ENCODE data around the gene SLC10A4. TPM values are rescaled to one million over a fixed set of nuclear protein-coding genes. Genes with fewer than 3 reads are reported as not detected.

The SLC10A4 gene
- total and polyA plus RNA-seq, 2 donors (not counting 1 experiment from before 2014, with no cell fraction given): under 0.01 to 0.07 TPM

- TF ChIP-seq CTCF (conservative IDR thresholded peaks at IDR 0.05 in 1 of 2, IDR thresholded peaks at IDR 0.05 in 1 of 2; ENCODE audit: low read depth in 1 of 2, low read length in 2 of 2): no peak
- TF ChIP-seq EZH2 (IDR thresholded peaks at IDR 0.05; ENCODE audit: low read length, missing control alignments): no peak
- Histone ChIP-seq H3K4me1 (ENCODE audit: control insufficient read depth, extremely low read depth, insufficient read depth, low read length) (no peaks in the 10 kb centered on the region), H3K9me3 (ENCODE audit: control insufficient read depth, insufficient read depth, low read depth, low read length) (no peaks in the 10 kb centered on the region), H3K79me2 (ENCODE audit: control insufficient read depth, insufficient read depth, low read length) (no peaks in the 10 kb centered on the region), H3K27me3 (ENCODE audit: control insufficient read depth, insufficient read depth, low read length) (no peaks in the 10 kb centered on the region), H3K4me3 (replicated peaks in 1 of 4; ENCODE audit: control extremely low read depth in 1 of 4, insufficient read depth in 1 of 4, low read depth in 3 of 4, low read length in 4 of 4) (no peak overlapping the region), H4K20me1 (ENCODE audit: control insufficient read depth, extremely low read depth, insufficient read depth, low read length) (no peaks in the 10 kb centered on the region), H3K9ac (ENCODE audit: insufficient read depth, low read length) (no peak overlapping the region), H3K36me3 (ENCODE audit: control insufficient read depth, insufficient read depth, low read length) (no peaks in the 10 kb centered on the region), H2AFZ (ENCODE audit: low read length) (no peak overlapping the region), H3K27ac (ENCODE audit: insufficient read depth, low read length) (no peak overlapping the region), H3K4me2 (ENCODE audit: extremely low read depth, insufficient read depth, low read length) (no peak overlapping the region)
- no peak for DNase-seq (ENCODE audit: low read depth in 2 of 2)
Measured at GRCh38 chr4:48504026-48504330, 20.8 kb downstream of the SLC10A4 start.

GRCh38 chr4:48504352-48504751 is 21.2 kb downstream of the SLC10A4 start:
- TF ChIP-seq CTCF (conservative IDR thresholded peaks at IDR 0.05 in 1 of 2, IDR thresholded peaks at IDR 0.05 in 1 of 2; ENCODE audit: low read depth in 1 of 2, low read length in 2 of 2) (no peak), EZH2 (IDR thresholded peaks at IDR 0.05; ENCODE audit: low read length, missing control alignments) (no peak)
- H4K20me1 ChIP-seq (ENCODE audit: control insufficient read depth, extremely low read depth, insufficient read depth, low read length): no peaks in the 10 kb centered on the region
- H3K4me1 ChIP-seq (ENCODE audit: control insufficient read depth, extremely low read depth, insufficient read depth, low read length): no peaks in the 10 kb centered on the region
- H3K36me3 ChIP-seq (ENCODE audit: control insufficient read depth, insufficient read depth, low read length): no peaks in the 10 kb centered on the region
- H3K4me3 ChIP-seq (replicated peaks in 1 of 4; ENCODE audit: control extremely low read depth in 1 of 4, insufficient read depth in 1 of 4, low read depth in 3 of 4, low read length in 4 of 4): no peak overlapping the region
- no peak overlapping the region for H3K4me2 ChIP-seq (ENCODE audit: extremely low read depth, insufficient read depth, low read length)
- H2AFZ ChIP-seq (ENCODE audit: low read length): no peak overlapping the region
- H3K27me3 ChIP-seq (ENCODE audit: control insufficient read depth, insufficient read depth, low read length): no peaks in the 10 kb centered on the region
- H3K27ac ChIP-seq (ENCODE audit: insufficient read depth, low read length): no peak overlapping the region
- no peaks in the 10 kb centered on the region for H3K79me2 ChIP-seq (ENCODE audit: control insufficient read depth, insufficient read depth, low read length)
- no peak overlapping the region for H3K9ac ChIP-seq (ENCODE audit: insufficient read depth, low read length)
- DNase-seq (ENCODE audit: low read depth in 2 of 2): no peak
- H3K9me3 ChIP-seq (ENCODE audit: control insufficient read depth, insufficient read depth, low read depth, low read length): no peaks in the 10 kb centered on the region

- TF ChIP-seq EZH2 (IDR thresholded peaks at IDR 0.05; ENCODE audit: low read length, missing control alignments) (no peak), CTCF (conservative IDR thresholded peaks at IDR 0.05 in 1 of 2, IDR thresholded peaks at IDR 0.05 in 1 of 2; ENCODE audit: low read depth in 1 of 2, low read length in 2 of 2) (no peak)
- no peak overlapping the region for H2AFZ ChIP-seq (ENCODE audit: low read length)
- H3K79me2 ChIP-seq (ENCODE audit: control insufficient read depth, insufficient read depth, low read length): no peaks in the 10 kb centered on the region
- no peak overlapping the region for H3K27ac ChIP-seq (ENCODE audit: insufficient read depth, low read length)
- H3K4me2 ChIP-seq (ENCODE audit: extremely low read depth, insufficient read depth, low read length): no peak overlapping the region
- no peaks in the 10 kb centered on the region for H3K4me1 ChIP-seq (ENCODE audit: control insufficient read depth, extremely low read depth, insufficient read depth, low read length)
- H3K9ac ChIP-seq (ENCODE audit: insufficient read depth, low read length): no peak overlapping the region
- H3K4me3 ChIP-seq (replicated peaks in 1 of 4; ENCODE audit: control extremely low read depth in 1 of 4, insufficient read depth in 1 of 4, low read depth in 3 of 4, low read length in 4 of 4): no peak overlapping the region
- no peak for DNase-seq (ENCODE audit: low read depth in 2 of 2)
- no peaks in the 10 kb centered on the region for H3K9me3 ChIP-seq (ENCODE audit: control insufficient read depth, insufficient read depth, low read depth, low read length)
- no peaks in the 10 kb centered on the region for H4K20me1 ChIP-seq (ENCODE audit: control insufficient read depth, extremely low read depth, insufficient read depth, low read length)
- H3K27me3 ChIP-seq (ENCODE audit: control insufficient read depth, insufficient read depth, low read length): no peaks in the 10 kb centered on the region
- H3K36me3 ChIP-seq (ENCODE audit: control insufficient read depth, insufficient read depth, low read length): peaks cover 1% of the 10 kb centered on the region
Measured at GRCh38 chr4:48506716-48507115, 23.6 kb downstream of the SLC10A4 start.

Data from fibroblast of lung (primary cell).